Fibroblast of skin of right quadriceps (primary cell): ENCODE results near the gene KRTAP19-8.

Experiments
- DNase-seq: peaks from one replicate; pipeline ENCODE4 v3.0.0-alpha.2; 2013

KRTAP19-8 gene

DNA sequence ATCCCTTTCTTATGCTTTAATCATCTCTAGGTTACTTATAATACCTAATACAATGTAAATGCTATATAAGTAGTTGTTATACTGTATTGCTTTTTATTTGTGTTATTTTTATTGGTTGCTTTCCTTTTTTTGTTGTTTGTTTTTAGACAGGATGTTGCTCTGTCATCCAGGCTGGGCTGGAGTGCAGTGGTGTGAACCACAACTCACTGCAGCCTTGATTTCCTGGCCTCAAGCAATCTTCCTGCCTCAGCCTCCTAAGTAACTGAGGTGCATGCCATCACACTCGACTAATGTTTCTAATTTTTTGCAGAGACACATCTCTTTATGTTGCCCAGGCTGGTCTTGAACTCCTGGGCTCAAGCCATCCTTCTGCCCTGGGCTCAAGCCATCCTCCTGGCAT lies 26.9 kb downstream of the KRTAP19-8 start:
- DNase-seq, result no peak

DNA sequence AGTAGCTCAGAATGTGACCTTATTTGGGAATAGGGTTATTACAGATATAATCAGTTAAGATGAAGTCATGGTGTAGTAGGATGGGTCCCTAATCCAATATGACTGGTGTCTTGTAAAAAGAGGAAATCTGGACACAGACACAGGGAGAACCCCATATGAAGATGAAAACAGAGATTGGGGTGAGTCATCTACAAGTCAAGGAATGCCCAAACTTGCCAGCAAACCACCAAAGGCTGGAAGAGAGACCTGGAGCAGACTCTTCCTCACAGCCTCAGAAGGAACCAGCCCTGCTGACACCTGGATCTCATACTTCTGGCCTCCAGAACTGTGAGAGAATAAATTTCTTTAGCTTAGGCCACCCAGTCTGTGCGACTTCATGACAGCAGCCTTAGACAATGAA lies 29.9 kb downstream of the KRTAP19-8 start:
- DNase-seq, result no peak

DNA sequence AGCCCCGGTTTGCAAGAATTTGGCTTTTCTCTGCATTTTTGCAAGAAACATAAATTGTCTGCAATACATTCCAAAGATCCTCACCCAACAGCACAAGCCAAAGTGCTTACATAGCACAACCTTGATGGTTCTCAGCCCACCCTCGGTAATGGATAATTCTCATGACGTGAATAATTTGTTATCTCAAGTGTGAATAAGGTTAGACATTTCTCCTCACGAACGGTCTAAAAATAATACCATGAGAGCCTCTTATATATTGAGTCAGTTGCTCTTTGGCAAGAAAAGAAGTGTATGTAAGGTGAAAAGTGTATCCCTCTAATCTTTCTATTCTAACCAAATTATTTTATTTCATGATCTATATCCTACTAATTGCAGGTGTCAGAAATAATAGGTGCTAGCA lies 33.3 kb downstream of the KRTAP19-8 start:
- DNase-seq, result no peak

DNA sequence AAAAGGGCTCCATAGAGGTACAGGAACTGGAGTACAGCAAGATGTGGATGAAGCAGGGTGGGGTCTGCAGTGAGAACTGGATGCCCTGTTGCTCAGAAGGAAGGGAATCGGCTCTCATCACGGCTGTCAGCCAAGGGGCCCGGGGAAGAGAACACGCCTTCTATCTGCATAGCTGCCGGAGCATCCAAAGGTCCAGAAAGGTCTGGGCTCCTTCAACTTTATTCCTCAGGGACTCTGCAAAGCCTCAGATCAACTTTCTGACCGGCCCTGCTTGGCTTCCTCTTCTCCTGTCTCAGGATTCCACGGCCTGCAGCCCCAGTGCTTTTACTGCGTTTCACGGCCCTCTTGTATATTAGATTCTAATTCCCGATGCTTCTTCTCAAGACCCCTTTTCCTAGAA lies 34.8 kb downstream of the KRTAP19-8 start:
- no peak for DNase-seq

DNA sequence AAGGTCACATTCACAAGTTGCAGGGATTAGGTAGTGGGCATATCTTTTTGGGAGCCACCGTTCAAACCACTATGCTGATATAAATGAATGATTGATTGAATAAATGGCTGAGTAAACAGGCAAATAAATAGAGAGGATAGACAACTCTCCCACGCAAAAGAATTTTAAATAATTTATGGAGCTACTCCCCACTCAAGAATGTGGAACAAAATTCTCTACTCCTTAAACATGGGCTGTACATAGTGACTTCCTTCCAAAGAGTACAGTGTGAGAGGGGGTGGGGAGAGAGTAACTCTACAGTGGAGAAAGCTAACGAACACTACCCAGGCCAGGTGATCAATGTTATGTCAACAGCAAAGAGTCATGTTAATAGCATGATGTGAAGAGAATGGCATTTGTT lies 40.7 kb downstream of the KRTAP19-8 start:
- no peak for DNase-seq

DNA sequence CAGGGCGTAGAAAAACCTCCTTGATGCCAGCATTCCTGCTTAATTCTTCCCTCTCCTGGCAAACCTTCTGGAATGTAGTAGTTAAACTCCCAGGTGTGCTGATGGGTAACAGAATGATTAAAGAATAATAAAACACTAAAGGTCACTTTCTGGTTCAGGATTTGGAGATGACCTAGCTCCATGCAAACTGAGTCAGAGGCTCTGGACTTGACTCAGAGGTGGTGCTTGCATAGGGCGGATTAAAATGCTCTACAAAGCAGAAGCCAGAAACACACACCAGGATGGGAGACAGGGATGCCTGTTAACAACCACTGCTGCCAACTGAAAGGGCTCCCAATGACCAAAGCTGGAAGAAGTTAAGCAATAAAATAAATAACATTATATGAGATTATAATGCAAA lies 41.5 kb downstream of the KRTAP19-8 start:
- no peak for DNase-seq

DNA sequence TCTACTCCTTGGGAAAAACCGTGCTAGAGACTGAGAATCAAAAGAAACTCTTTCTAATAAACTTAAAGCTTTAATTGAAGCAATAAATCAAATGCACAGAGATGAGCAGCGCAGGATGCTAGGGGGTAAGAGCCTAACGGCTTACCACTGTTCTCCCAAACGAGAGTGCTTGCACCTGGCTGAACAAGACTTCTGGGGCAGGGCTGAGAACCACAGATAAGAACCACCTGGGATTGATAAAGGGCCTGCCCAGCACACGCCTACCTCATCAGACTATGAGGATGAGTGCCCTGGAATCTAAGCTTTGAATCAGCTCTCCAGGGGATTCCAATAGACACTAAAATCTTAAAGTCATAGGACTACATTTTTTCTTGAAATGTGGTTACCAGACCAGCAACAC lies 43.3 kb downstream of the KRTAP19-8 start:
- no peak for DNase-seq

DNA sequence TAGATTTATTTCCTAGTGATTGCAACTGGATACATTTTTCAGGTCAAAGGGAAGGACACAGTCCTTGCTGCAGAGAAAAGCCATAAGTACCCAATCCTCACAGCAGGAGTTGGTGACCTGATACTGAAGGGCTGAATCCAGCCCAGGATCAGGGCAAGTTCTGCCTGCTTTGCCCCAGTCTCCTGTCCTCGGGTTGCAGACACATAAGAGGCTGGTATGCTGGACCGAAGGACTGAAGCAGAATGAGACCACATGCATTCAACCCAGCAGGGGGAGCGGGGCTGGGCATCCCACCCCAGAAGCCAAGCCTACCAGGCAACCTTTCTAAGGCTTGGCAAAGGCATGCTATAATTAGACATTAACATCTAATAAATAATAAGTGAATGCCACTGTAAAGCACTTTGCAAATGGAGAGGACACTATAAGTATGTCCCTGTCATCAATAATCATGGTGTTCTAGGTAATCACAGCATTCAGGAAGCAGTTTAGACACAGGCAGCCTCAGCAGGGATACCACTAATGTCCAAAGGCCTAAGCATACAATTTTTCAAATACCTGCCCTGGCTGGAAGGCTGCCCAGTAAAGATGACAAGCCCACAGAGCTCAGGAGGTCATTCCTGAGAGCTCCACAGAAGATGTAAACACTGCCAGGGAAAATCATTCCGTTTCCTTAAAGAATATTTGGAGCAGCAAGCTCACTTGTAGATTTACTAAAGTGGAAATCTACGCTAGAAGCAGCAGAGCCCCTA lies 47.6 kb downstream of the KRTAP19-8 start:
- DNase-seq, result no peak

DNA sequence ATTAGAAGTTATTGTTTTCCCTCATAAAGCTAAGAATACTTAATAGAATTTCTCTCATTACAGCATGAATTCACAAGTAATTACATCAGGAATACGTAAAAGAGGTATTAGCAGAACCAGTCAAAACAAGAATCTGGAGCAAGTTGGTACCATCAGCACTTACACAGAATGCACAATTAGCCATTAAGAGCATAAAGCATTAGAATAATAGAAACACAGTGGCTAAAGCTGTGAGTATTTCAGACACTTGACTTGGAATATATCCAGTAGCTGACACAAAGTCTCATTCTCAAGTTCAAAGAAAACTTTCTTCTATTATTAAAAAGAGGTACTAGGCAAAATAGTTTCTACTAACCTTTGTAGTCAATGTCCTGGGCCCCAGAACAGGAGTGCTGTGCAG lies 49.6 kb downstream of the KRTAP19-8 start:
- DNase-seq, result no peak
